ENCODE data around the gene PROKR2.

DNA sequence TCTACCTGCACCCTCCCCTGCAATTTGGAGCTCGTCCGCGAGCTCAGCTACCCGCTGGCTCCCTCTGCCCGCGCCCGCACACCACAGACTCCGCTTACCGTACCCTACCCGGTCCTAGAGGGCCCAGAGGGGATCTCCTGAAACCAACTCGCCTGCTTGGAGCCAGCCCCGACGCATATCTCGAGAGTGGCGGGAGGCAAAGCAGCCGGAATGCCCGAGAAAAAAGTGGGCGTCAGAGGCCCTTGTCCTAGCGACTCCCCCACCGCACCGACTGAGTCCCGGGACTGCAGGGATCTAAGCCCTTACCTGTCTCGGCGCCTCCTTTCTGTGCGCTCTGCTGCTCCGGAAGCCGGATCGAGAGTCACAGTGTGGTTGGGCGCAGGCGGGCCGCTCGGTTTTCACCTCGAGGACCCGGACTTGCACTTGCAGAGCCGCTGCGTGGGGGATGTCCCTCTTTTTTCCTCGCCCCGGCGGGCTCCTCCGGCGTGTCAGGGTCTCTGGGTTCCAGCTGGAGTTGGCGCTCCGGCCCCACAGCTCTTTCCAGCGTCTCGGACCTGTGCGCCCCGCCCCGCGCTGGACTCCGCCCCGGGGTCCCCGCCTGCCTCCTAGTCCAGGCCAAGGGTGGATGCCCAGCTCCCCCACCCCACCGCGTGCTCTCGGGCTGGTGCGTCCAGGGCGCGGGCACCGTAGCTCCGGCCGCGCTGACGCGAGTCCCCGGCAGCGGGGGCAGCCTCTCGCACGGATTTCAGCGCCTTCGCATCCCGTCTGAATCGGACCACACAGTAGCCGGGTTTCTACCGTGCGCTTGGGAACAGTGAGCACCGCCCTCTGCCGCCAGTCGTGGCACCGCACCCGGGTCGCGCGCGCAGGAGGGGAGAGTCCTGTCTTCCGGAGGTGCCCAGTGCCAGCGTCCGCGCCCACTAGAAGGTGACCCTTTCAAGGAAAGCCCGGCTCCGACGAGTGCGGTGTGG, at the start of gene PROKR2:
- TF ChIP-seq FOXA1 (IDR thresholded peaks at IDR 0.05) (no peak), CTBP1 (IDR thresholded peaks at IDR 0.05; ENCODE audit: borderline replicate concordance) (no peak), SP1 (IDR thresholded peaks at IDR 0.05) (no peak), ARNT (IDR thresholded peaks at IDR 0.05) (no peak), BHLHE40 (IDR thresholded peaks at IDR 0.05; ENCODE audit: borderline replicate concordance) (no peak), FOXK2 (IDR thresholded peaks at IDR 0.05) (no peak), NFRKB (IDR thresholded peaks at IDR 0.05) (no peak), FOXM1 (IDR thresholded peaks at IDR 0.05; ENCODE audit: borderline replicate concordance) (no peak)

All from HEK293T (cell line).